Stimulated activated CD4-positive, alpha-beta T cell treated with anti-CD3 and anti-CD28 coated beads, Interleukin-15, amount 100 ng/mL, for 1 hour (primary cell): ENCODE data around the gene E2F2.
"Not testable (repeated sequence)": the region's sequence is repeated elsewhere in the genome, so short reads cannot be mapped to it uniquely, and the experiment has no call there.

Experiments
- DNase-seq, 2 donors: peaks; one replicate each; pipeline ENCODE4 v3.0.0-alpha.2; 2020; ENCODE audit warnings: low read depth in 1 of 2, low spot score in 1 of 2

Gene E2F2

DNA sequence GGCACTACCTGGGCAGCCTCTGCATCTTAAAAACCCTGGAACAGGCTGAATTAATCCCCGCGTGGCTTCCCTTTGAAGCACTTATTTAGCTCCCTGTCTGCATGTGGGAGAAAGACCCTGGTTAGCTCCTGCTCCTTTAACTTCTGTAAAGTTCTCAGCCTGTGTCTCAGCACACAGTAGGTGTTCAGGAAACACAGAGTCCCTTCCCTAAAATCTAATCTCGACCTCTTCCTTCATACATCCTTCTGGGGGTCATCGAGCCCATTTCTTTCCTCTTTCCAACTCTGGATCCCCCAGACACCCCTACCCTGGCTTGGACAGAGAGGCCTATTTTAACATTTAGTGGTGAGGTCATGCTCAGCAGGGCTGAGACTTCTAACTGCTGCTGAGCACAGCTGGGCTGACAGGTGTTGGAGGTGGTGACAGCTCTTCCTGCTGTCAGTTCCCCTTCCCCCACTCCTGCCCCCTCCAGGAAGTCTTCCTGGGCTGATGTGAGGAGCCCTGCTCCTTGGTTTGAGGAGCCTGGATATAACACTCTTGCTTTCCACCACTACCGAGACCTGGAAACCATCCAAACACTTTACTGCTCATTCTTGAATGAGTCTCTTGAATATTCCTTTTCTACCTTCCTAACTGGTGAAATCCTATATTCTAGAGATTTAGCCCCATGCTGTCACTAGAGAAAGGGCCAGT, 5.3 kb downstream of the E2F2 start:
- DNase-seq = no peak

DNA sequence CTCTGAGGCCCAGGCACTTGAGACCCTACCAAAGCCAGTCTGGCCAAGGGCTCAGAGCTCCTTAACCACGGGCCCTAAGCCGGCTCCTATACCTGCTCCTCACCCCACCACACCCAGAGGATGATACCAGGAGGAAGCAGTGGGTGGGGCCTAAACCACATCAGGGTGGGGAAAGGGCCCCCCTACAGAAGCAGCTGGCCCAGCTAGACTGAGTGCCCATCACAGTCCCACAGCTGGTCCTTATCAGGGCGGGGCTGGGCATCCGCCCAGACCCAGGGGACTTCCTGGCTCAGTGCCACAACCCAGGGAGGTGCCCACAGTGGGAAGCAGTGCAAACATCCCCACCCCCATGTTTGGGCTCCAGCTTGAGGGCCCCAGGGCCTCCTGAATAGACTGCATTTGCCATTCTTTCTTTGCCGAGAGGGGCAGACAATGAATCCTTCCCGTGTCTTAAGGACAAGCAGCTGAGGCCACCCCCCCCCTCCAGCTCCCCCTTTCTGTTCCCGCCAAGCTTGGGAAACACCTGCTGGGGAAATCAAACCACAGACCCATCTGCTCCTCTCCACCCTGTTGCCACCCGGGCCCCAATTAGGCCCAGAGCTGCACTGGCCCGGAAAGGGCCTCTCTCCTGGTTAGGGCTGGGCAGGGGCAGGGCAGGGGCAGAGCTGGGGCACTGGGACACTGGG, 6.2 kb downstream of the E2F2 start:
- DNase-seq = no peak

- no peak for DNase-seq
These were observed 6.9 kb downstream of the E2F2 start for GRCh38 chr1:23524163-23524562.

DNA sequence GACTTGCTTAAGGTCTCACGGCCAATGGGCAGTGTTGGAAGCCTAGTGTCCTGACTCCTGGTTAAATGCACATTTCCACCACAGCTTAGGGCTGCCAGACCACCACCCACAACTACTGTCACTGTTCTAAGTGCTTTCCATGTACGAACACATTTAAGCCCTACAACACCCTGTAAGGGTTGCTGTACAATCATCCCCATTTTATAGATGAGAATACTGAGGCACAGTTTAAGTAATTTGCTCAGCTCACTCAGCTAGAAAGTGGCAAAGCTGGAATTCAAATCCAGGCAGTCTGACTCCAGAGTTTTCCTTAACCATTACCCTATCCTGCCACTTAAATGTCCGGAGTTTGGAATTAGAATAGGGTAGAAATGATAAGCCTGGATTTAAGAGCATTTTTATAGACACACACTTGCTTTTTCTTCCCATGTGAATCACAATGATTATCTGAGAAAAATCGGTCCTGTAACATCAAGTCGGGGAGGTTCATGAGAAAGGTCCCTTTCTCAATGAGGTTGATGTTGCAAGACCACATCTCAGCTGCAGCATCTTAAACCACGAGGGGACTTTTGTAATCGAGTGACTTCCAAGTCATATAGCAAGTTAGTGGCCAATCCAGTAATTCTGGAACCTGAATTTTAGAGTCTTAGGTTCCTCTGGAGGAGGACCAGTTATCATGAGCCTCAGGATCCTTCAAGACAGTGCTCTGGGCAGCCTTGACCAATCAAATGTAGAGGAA, 8.6 kb downstream of the E2F2 start:
- no peak for DNase-seq

DNA sequence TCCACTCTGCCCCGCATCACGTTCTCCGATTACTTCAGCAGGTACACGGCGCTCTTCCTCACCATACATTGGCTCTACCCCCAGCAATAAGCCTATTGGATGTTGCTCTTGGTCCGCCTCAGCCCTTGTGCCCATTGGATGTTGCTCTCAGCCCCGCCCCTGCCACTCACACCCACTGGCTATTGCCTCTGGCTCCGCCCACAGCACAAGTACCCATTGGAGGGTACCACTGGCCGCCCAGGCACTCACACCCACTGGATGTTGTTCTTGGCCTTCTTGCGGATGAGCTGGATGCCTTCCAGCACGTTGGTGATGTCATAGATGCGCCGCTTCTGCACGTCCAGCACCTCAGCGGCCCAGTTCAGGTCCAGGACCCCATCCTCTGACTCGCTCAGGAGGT, 9.4 kb downstream of the E2F2 start:
- no peak for DNase-seq

DNA sequence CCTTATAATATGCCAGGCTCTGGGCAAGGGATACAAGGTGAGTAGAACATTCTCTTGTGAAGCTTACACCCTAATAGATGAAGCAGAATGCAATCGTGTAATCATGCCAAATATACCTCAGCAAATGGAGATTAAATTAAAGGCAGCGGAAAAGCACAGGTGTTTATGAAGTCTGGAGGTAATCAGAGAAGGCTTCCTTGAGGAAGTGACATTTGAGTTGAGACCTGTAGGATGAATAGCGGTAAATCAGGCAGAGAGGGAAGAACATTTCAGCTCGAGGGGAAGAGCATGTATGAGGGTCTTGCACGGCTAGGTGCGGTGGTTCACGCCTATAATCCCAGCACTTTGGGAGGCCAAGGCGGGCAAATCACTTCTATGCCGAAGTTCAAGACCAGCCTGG, 13.5 kb downstream of the E2F2 start:
- DNase-seq = no peak

GRCh38 chr1:23515905-23516304, 15.1 kb downstream of the E2F2 start:
- DNase-seq = no peak

DNA sequence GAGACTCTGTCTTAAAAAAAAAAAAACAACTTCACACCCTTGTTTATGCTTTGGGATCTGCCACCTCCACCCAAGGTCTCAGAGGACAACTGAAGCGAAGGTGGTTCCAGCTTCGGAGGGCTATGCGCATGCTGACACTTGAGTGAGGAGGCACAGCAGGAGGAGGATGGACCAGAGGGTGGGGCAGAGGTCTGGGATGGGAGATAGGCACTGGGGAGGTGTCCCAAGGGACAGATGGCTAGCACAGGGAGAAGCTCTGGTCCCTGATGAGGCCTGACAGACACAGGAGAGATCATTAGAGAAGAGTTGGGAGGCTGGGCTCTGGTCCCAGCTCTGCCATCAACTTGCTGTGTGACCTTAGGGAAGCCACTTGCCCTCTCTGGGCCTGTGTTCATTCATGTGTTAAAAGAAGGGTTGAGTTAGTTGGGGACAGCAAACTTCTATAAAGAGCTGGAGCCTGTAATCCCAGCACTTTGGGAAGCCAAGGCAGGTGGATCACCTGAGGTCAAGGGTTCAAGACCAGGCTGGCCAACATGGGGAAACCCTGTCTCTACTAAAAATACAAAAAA, 16.8 kb downstream of the E2F2 start:
- no peak for DNase-seq

DNA sequence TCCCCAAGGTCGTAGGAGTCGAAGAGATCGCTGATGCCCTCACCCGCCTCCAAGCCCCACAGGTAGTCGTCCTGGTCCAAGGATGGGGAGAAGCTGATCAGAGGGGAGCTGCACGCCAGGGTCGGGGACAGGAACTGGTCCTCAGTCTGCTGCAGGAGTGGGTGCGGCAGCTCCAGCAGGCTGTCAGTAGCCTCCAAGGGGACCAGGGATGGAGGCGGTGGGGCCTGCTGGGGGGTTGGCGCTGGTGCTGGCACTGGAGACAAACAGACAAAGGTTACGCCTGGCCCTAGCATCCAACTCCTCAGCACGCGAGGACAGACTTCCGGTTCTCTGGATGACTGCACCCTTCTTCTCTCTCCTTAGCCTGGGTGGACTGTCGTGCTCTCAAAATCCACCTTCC, 21.1 kb downstream of the E2F2 start:
- no peak for DNase-seq

DNA sequence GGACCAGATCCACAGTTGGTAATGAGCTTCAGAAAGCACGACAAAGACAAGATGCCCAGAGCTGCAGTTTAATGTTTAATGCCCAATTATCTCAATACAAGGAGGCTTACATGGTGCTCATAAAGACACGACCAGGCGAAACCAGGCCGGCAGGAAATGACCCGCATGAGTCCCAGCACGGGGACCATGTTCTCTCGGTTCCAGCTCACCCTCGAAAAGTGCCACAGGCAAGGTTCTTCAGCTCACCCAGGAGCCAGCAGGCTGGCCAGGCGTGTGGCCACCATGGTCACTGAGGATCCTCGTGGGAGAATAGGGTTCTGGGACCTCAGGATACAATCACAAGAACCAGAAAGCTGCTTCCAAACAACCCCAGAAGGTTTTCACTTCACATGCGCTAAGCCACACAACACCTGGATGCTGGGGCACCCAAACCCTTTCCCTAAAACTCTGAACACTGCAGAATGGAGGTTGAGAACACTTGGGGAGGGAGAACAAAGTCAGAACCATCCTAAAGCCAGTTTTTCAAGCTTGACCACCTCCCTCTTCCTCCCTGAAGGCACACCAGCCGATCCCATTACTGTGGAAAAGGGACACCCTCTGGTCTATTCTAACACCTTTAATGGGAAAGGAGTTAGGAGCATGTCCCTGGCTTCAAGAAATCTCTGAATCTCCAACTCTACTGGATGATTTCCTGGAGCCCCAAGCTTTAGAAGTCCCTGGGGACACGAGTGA, 24.5 kb downstream of the E2F2 start:
- DNase-seq = no peak

GRCh38 chr1:23505851-23506250, 25.2 kb downstream of the E2F2 start:
- DNase-seq = no peak

DNA sequence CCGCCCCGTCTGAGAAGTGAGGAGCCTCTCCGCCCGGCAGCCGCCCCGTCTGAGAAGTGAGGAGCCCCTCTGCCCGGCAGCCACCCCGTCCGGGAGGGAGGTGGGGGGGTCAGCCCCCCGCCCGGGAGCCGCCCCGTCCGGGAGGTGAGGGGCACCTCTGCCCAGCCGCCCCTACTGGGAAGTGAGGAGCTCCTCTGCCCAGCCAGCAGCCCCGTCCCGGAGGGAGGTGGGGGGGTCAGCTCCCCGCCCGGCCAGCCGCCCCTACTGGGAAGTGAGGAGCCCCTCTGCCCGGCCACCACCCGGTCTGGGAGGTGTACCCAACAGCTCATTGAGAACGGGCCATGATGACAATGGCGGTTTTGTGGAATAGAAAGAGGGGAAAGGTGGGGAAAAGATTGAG, 26.9 kb downstream of the E2F2 start:
- not testable (repeated sequence) for DNase-seq

DNA sequence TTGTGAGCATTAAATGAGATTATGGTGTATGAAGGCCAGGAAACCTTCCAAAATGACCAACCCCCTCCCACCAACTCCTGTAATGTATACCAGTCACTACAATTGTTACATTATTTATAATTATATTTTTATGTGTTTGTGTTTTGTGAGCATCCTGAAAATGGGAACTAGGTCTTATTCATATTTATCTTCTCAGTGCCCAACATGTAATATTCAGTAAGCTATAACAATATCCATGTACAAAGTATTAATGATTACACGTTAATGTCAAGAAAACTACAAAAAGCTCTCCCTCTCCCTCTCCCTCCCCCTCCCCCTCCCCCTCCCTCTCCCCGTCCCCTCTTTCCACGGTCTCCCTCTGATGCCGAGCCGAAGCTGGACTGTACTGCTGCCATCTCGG, 28.1 kb downstream of the E2F2 start:
- DNase-seq = no peak

DNA sequence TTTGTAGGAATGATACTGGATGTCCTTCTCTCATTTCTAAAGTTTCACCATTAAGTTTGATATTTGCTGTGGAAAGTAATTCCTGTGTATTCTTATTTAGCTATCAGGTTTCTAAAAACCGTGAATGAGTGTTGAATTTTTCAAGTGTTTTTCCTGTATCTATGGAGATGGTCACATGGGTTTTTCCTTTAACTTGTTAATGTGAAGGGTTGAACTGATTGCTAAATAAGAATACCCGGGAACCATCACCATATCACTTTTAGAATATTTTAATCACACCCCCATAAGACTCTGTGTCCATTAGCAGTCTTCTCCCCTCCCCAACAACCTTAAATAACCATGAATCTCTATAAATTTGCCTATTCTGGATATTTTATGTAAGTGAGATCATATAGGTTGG, 30.6 kb downstream of the E2F2 start:
- no peak for DNase-seq

DNA sequence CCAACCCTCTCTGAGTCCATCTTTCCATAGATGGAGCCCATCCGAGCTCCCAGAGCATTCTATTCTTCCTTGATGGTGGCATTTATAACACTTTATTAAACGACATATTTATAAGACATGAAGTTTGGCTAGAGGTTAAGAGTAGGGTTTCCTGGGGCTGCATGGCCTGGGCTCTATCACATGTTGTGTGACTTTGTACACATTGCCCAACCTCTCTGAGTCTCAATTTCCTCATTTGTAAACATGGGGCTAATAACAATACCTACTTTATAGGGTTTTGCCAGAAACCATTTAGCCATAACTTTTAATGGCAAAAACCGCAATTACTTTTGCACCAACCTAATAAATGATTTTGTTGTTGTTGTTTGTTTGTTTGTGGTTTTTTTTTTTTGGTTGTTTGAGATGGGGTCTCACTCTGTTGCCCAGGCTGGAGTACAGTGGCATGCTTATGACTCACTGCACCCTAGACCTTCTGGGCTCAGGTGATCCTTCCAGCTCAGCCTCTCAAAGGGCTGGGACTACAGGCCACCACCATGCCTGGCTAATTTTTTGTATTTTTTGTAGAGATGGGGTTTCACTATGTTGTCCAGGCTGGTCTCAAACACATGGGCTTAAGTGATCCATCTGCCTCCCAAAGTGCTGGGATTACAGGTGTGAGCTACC, 33.1 kb downstream of the E2F2 start:
- no peak for DNase-seq

GRCh38 chr1:23496490-23497181, 34.4 kb downstream of the E2F2 start:
- no peak for DNase-seq

DNA sequence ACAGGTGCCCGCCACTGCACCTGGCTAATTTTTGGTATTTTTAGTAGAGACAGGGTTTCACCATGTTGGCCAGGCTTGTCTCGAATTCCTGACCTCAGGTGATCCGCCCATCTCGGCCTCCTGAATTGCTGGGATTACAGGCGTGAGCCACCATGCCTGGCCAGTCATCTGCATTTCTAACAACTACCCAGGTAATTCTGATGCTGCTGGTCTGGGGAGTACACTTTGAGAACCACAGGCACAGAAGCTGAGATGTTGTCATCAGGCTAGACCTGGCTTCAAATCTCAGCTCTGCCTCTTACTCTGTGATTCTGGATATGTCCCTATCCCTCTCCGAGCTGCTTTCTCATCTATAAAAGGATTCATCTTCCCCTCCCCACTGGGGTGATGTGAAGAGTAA, 36.2 kb downstream of the E2F2 start:
- not testable (repeated sequence) for DNase-seq

GRCh38 chr1:23492776-23493175, 38.3 kb downstream of the E2F2 start:
- DNase-seq = not testable (repeated sequence)

GRCh38 chr1:23492132-23492720, 38.8 kb downstream of the E2F2 start:
- DNase-seq = no peak

GRCh38 chr1:23489842-23490241, 41.2 kb downstream of the E2F2 start:
- no peak for DNase-seq
